ENCODE measurements around the gene SGSH.

DNA sequence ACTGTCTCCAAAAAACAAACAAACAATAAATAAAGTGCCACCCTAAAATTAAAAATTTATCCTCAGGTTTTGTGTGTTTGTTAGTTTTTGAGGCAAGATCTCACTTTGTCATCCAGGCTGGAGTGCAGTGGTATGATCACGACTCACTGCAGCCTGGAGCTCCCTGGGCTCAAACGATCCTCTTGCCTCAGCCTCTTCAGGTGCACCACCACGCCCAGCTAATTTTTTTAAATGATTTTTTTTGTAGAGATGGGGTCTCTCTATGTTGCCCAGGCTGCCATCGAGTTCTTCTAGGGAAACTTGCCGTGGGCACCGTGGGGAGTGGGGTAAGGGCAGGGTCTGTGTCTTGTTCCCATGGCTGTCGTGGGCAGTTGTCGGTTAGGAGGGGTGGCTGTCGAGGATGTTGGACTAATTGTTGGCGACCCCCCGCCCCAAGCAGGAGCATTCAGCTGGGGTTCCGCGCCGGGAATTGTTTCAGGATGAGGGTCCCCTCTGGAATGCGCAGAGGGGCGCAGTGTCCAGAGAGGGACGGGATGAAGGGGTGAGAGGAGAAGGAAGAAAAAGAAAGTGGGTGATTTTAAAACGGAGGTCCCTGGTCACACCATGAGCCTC, 39.4 kb upstream of the SGSH start:
- TF ChIP-seq, protein P1, sequence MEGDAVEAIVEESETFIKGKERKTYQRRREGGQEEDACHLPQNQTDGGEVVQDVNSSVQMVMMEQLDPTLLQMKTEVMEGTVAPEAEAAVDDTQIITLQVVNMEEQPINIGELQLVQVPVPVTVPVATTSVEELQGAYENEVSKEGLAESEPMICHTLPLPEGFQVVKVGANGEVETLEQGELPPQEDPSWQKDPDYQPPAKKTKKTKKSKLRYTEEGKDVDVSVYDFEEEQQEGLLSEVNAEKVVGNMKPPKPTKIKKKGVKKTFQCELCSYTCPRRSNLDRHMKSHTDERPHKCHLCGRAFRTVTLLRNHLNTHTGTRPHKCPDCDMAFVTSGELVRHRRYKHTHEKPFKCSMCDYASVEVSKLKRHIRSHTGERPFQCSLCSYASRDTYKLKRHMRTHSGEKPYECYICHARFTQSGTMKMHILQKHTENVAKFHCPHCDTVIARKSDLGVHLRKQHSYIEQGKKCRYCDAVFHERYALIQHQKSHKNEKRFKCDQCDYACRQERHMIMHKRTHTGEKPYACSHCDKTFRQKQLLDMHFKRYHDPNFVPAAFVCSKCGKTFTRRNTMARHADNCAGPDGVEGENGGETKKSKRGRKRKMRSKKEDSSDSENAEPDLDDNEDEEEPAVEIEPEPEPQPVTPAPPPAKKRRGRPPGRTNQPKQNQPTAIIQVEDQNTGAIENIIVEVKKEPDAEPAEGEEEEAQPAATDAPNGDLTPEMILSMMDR (conservative IDR thresholded peaks at IDR 0.05 in 1 of 2, IDR thresholded peaks at IDR 0.05 in 1 of 2; ENCODE audit: extremely low read depth in 1 of 2, insufficient read depth in 1 of 2, low read depth in 1 of 2, low read length in 2 of 2): no peak
- no peak for TF ChIP-seq EZH2 (IDR thresholded peaks at IDR 0.05; ENCODE audit: borderline replicate concordance, low read length)

Measured in mammary epithelial cell (primary cell).